Stimulated activated CD4-positive, alpha-beta T cell treated with anti-CD3 and anti-CD28 coated beads, TNF-alpha, amount 100 ng/mL, for 48 hours (primary cell): ENCODE measurements around the gene RCOR1.

Experiments used
- DNase-seq, 3 donors: peaks; one replicate each; pipeline ENCODE4 v3.0.0-alpha.2; 2020; ENCODE audit warnings: low read depth in 3 of 3

RCOR1 gene

GRCh38 chr14:102678394-102678793 lies 85.9 kb downstream of the RCOR1 start:
- no peak for DNase-seq

DNA sequence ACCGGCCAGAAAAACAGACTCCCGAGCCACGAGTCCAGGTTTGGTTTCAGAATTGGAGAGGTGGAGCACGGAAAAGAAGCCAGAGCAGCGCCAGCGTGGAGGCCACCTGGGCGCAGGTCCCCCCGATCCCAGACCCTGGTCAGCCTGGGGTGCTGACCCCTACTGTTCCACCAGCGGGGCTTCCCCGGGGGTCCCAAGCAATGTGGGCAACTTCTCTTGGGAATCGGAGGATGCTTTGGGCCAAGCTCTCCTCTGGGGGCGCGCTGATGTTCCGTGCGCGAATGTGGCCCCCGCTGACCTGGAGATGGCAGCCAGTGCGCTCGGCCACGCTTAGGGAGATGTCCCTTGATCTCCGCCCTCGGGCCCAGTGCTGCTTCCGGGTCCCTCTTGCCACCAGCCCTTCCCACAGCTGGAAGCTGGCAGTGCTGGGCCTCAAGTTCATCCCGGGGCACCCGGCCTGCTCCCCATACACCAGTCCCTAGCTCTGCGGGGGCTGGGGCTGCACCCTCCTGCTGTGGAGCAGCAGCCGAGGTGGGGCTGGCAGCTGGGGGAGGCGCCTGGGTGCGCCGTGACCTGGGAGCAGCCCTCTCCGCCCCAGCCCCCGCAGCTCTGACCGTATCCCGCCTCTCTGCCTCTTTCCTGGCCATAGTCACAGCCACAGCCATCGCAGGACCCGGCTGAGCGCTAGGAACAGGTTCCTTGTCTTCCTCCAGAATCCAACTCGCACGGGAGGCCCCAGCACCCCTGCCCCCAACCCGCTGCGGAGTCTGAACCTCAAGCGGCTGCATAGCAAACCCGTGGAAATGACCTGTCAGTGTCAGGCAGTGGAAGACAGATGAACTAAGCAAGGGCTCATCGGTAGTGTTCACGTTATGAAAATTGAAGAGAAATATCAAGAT lies 91.2 kb downstream of the RCOR1 start:
- DNase-seq: no peak

DNA sequence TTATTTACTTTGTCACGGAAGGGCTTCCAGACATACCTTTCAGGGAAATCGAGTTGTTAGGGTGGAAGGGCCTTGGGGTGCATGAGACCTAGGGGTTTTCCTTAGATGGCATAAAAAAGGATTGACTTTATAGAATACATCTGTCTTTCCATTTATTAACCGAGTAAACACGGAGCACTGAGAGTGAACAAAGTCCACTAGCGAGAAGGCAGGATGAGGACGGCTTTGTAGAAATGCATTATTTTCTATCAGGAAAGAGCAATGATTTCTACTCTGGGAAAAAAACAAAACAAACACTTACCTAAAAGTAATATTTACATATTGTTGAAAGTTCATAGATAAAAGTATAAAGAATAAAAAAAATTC lies 91.8 kb downstream of the RCOR1 start:
- no peak for DNase-seq

- DNase-seq: no peak
Measured at GRCh38 chr14:102686196-102686801, 93.8 kb downstream of the RCOR1 start.

DNA sequence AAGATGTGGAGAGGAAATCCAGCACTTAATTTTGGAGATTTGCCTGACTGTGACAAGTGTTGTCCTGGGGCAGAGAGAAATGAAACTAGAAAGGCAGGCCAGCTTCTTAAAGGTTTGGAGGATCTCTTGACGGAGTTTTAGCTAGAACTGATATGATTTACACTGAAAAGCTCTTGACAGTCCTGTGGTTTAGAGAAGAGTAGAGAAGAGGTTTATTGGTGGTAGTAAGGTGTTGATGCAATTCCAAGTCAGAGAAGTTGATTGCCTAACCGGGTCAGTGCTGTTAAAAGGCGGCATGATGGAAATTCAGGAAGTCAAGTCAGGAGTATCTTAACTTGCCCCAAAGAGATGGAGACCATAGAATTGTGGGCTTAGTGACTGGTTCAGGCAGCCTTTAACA lies 95.8 kb downstream of the RCOR1 start:
- no peak for DNase-seq

DNA sequence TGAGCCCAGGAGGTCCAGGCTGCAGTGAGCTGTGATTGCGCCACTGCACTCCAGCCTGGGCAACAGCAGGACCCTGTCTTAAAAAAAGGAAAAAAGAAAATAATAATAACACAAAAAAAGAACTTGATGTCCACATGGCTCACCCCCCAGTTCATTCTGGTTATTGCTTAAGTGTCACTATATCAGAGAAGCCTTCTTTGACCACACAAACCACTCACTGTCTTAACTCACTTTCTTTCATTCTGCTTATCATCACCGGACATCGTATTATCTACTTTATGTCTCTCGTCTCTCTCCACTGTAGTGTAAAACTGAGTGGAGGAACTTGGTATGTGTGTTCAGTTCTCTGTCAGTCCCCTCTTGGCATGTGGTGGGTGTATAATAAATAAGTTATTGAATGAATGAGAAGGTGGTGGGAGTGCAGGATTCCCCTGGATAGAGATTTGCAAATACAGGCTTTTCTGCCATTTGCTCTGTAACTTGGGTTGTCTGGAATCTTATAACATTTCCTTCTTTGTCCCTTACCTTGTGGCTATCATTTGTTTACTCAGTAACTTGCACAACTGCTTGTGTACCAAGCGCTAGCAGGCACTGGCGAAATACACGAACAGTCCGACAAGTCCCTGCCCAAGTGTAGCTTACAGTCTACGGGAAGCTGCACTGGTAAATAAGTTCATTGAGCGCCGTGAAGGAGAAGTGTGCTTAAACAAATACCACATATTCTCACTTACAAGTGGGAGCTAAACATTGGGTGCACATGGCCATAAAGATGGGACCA lies 98.2 kb downstream of the RCOR1 start:
- DNase-seq: no peak

- no peak for DNase-seq
Measured at GRCh38 chr14:102691763-102692162, 99.3 kb downstream of the RCOR1 start.

GRCh38 chr14:102692334-102692733 lies 99.9 kb downstream of the RCOR1 start:
- no peak for DNase-seq

- no peak for DNase-seq
Measured at GRCh38 chr14:102693006-102693755, 100.7 kb downstream of the RCOR1 start.

DNA sequence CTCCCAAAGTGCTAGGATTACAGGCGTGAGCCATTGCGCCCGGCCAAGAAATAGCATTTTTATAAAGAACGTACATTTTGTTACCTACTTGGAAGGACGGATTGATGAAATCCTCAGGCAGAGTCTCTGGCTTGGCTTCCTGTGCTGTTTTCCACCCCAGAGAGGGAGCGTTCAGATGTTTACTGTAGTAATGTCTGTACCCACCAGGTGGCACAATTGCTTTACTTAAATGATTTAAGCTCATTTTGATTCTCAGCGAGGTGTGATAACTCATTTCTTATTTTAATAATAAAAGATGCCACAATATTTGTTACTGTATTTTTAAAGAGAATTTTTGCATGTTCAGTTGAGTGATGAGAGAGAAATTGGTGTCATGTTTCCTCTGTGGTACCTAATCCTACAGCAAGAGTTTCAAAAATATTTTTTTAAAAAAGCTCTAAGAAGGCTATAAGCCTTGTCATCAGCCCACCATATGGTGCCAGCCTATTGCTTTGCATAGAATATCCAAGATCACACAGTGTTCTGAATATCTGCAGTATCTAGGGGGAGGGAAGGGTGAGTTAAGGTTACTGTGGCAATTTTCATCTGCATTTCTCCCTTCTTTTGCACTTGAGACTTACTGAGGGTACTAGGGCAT lies 102.2 kb downstream of the RCOR1 start:
- peak in 2 of 3 donors; percentile 41 to 58 for DNase-seq

DNA sequence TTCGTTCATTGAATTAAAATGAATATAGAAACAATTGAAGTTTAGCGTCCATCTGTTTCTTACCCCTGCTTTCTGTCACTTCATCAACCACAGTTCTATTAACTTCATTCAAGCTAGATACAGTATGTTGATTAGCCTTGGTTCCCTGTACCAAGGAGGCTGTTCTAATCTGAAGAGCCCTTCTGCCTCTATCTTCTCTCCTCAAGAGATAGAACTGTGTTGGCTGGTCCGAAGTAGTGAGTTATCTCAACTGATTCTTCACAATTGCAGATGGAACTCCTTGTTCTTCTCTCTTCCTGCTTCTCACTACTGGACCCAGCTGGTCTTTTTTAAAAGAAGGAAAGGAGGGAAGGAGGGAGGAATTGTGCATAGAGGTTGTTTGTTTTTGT lies 102.7 kb downstream of the RCOR1 start:
- DNase-seq: no peak

GRCh38 chr14:102696332-102696731 lies 103.9 kb downstream of the RCOR1 start:
- DNase-seq: no peak

DNA sequence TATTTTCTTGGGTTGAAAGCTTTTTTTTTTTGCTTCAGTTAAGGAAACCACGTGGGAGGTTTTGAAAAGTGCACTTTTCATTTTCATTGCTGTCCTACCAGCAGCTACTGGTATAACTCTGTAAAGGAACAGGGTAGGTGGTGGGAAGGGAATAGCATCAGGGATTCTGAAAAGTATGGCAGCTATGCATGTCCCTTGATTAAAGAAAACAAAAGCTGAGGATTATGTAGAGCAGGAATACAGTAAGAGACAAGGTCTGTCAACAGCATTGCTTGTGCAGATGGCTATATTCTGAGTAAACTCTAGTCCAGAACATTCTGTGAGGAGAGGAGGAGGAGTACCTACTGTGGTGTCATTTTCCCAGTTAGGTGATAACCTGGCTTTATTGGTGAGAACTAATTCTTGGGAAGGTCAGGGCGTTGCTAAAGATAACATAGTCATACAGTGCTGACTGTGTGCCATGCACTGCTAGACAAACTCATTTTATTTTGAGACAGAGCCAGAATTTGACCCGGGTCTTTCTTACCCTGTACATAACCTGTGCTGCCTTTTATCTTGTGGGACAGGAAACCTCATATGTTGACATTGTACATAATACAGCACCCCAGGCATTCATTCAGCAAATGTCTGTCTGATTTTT lies 104.5 kb downstream of the RCOR1 start:
- DNase-seq: no peak

- no peak for DNase-seq
Measured at GRCh38 chr14:102697501-102697900, 105.1 kb downstream of the RCOR1 start.

DNA sequence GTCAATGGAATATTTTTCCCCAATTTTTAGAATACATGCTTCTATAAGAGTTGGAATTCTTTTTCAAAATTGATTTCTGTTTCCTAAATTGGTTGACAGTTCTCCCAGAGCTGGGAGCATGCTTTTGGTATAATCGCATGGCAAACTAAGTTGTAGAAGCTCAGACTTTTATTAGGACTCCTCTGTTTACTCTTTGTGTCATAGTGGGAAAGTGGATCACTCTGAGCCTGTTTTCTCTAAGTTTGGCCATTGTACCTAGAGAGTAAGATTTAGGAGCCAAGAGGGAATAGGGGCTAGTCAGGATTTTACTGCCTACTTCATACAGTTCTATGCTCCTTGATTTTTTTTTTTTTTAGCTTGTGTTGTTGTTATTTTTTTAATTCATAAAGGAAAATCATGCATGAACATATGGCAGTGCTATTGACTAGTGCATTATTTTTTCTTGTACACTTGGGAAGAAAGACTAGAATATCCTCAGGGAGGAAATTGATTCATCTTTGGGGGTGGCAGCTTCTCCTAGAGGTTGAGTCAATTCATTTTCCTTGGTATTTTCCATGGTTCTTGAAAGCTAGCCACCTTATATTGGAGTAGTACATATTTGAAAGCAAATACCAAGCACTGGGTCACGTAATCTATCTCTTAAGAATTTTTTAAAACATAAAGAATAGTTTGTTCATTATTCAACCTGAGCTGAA lies 107.1 kb downstream of the RCOR1 start:
- no peak for DNase-seq

DNA sequence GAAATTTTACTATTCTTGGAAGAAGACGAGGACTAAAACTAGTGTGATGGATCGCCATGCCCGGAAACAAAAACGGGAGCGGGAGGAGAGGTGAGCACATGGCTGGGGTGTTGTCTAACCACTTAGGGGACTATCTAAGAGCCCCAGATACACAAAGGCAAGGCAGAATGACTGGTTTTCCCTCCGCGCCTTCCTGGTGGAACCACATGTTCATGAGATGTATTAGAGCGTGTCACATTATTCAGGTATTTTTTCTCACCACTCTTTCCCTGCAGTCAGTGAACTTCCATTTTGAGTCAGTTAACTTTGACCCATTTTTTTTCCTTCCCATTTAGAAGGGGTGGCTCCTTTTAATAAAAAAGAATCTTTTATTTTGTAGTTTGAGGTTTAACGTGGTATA lies 116.0 kb downstream of the RCOR1 start:
- DNase-seq: no peak

GRCh38 chr14:102711207-102711606 lies 118.8 kb downstream of the RCOR1 start:
- no peak for DNase-seq

DNA sequence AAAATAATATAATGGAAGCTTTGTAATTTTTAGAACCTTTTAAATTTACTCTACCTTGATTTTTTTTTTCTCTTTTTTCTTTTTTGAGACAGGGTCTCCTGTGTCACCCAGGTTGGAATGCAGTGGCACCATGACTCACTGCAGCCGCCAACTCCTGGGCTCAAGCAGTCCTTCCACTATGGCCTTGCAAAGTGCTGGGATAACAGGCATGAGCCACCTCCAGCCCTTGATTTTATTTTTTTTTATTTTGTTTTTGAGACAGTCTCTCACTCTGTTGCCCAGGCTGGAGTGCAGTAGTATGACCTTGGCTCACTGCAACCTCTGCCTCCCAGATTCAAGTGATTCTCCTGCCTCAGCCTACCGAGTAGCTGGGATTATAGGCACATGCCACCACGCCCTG lies 119.5 kb downstream of the RCOR1 start:
- DNase-seq: no peak

- no peak for DNase-seq
Measured at GRCh38 chr14:102717276-102717675, 124.8 kb downstream of the RCOR1 start.

- DNase-seq: no peak
Measured at GRCh38 chr14:102722646-102723045, 130.2 kb downstream of the RCOR1 start.
